LNCAP (cell line): ENCODE data around the gene HTR2C.

ENCODE experiments used
- CTCF ChIP-seq: fragments of 450-650 bp; IDR thresholded peaks from 2 replicates; pipeline ENCODE4 v1.5.1; 2017; ENCODE audit warnings: mild to moderate bottlenecking

HTR2C gene

GRCh38 chrX:114626323-114626722 lies 42.4 kb downstream of the HTR2C start:
- peak; percentile 46 for TF ChIP-seq CTCF

GRCh38 chrX:114635986-114636385 lies 52.1 kb downstream of the HTR2C start:
- TF ChIP-seq CTCF: no peak

GRCh38 chrX:114650351-114650750 lies 66.5 kb downstream of the HTR2C start:
- no peak for TF ChIP-seq CTCF

- TF ChIP-seq CTCF: no peak
Observed at GRCh38 chrX:114675365-114675764, 91.5 kb downstream of the HTR2C start.

GRCh38 chrX:114709406-114709805 lies 125.5 kb downstream of the HTR2C start:
- no peak for TF ChIP-seq CTCF

- TF ChIP-seq CTCF: no peak
Observed at GRCh38 chrX:114710571-114710970, 126.7 kb downstream of the HTR2C start.

- TF ChIP-seq CTCF: no peak
Observed at GRCh38 chrX:114712466-114712865, 128.6 kb downstream of the HTR2C start.

- TF ChIP-seq CTCF: no peak
Observed at GRCh38 chrX:114715096-114715495, 131.2 kb downstream of the HTR2C start.
